Smooth muscle cell (in vitro differentiated cells): ENCODE data around the gene KIAA0586. TPM values are rescaled to one million over a fixed set of nuclear protein-coding genes. Genes with fewer than 3 reads are reported as not detected.
A peak's percentile ranks its signal among the peaks of the same experiment; 100 is the strongest.
"Not testable (repeated sequence)": the region's sequence is repeated elsewhere in the genome, so short reads cannot be mapped to it uniquely, and the experiment has no call there.

ENCODE experiments used
- DNase-seq: peaks from one replicate; lab custom pipeline; 2025; ENCODE audit not compliant: unreplicated experiment; lab: John Stamatoyannopoulos, UW
- H2AFZ ChIP-seq: fragments of 200-600 bp; sonication (generic); 2 replicates; pipeline ENCODE4 v1.6.0; 2016; ENCODE audit warnings: antibody characterized with exemption, low read depth, mild to moderate bottlenecking
- H3F3A ChIP-seq: fragments of 200-600 bp; sonication (generic); 2 replicates; pipeline ENCODE4 v1.6.0; 2017; ENCODE audit warnings: antibody characterized with exemption, low read depth
- H3K27ac ChIP-seq: fragments of 200-600 bp; sonication (generic); 2 replicates; pipeline ENCODE4 v1.5.1; 2016; ENCODE audit warnings: low read depth, mild to moderate bottlenecking
- H3K27me3 ChIP-seq: fragments of 200-600 bp; sonication (generic); 2 replicates; pipeline ENCODE4 v1.6.1; 2016; ENCODE audit warnings: low read depth, mild to moderate bottlenecking
- H3K36me3 ChIP-seq: fragments of 200-600 bp; sonication (generic); 2 replicates; pipeline ENCODE4 v1.5.1; 2016; ENCODE audit warnings: low read depth
- H3K4me1 ChIP-seq: fragments of 200-600 bp; sonication (generic); 2 replicates; pipeline ENCODE4 v1.5.1; 2016; ENCODE audit warnings: low read depth
- H3K4me2 ChIP-seq: fragments of 200-600 bp; sonication (generic); 2 replicates; pipeline ENCODE4 v1.6.0; 2016; ENCODE audit warnings: mild to moderate bottlenecking
- H3K4me3 ChIP-seq: fragments of 200-600 bp; sonication (generic); 2 replicates; pipeline ENCODE4 v1.5.1; 2016; ENCODE audit warnings: mild to moderate bottlenecking
- H3K79me2 ChIP-seq: fragments of 200-600 bp; sonication (generic); 2 replicates; pipeline ENCODE4 v1.6.0; 2016; ENCODE audit warnings: low read depth, mild to moderate bottlenecking
- H3K9ac ChIP-seq: fragments of 200-600 bp; sonication (generic); 2 replicates; pipeline ENCODE4 v1.6.0; 2016; ENCODE audit warnings: low read depth
- H3K9me3 ChIP-seq: fragments of 200-600 bp; sonication (generic); replicated peaks from 2 replicates; pipeline ENCODE4 v1.5.1; 2016; ENCODE audit warnings: low read depth
- H4K20me1 ChIP-seq: fragments of 200-600 bp; sonication (generic); 2 replicates; pipeline ENCODE4 v1.6.0; 2016; ENCODE audit warnings: low read depth
- WGBS: methylation state at CpG from one replicate; pipeline ENCODE4 v1.1.7; 2016; ENCODE audit warnings: low lambda C conversion rate; 5-methylcytosine and 5-hydroxymethylcytosine counted together
- polyA plus RNA-seq: library from polyadenylated mRNA; unstranded; fragments of >200 nt; fragmentation: Nextera tagmentation; extraction: Ambion mirVana; gene quantifications from 2 replicates; pipeline ENCODE4 v1.2.1, GENCODE V29; 2016
- total RNA-seq: library from RNA; depleted of rRNA; stranded (reverse); fragments of >200 nt; gene quantifications from 2 replicates; pipeline ENCODE4 v1.2.3, GENCODE V29; 2014
- TF ChIP-seq, protein P1 (sequence below): fragments of 200-600 bp; sonication (generic); IDR thresholded peaks from 2 replicates; pipeline ENCODE4 v1.5.1; 2017; ENCODE audit warnings: borderline replicate concordance, mild to moderate bottlenecking, antibody characterized with exemption; ENCODE audit not compliant: insufficient read depth, poor library complexity, severe bottlenecking

Gene KIAA0586
- total and polyA plus RNA-seq, 2 experiments from 2014 or later: 6.5 to 20.0 TPM

DNA sequence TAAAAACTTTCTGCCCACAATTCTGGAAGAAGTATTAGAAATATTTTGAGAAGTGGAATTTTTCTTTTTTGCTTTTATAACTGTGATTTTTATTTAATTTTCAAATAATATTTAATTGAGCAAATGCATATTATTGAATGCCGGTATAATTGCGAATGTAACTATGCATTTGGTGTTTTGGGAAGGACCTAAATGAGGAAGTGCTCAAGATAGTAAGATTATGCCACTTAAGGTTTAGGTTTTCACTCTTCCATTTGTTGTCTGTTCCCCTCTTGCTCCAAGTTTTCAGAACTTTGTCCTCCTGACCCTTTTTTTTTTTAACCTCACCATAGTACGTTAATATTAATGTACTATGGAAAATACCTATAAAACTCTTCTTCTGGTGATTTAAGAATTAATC is 85.8 kb downstream of the KIAA0586 start:
- no peaks in the 10 kb centered on the region for H3K36me3 ChIP-seq
- H3K4me3 ChIP-seq: no peak overlapping the region
- no peak overlapping the region for H3K27ac ChIP-seq
- no peak overlapping the region for H3K9ac ChIP-seq
- H3K4me2 ChIP-seq: no peak overlapping the region
- no peaks in the 10 kb centered on the region for H3K9me3 ChIP-seq
- TF ChIP-seq, protein P1, sequence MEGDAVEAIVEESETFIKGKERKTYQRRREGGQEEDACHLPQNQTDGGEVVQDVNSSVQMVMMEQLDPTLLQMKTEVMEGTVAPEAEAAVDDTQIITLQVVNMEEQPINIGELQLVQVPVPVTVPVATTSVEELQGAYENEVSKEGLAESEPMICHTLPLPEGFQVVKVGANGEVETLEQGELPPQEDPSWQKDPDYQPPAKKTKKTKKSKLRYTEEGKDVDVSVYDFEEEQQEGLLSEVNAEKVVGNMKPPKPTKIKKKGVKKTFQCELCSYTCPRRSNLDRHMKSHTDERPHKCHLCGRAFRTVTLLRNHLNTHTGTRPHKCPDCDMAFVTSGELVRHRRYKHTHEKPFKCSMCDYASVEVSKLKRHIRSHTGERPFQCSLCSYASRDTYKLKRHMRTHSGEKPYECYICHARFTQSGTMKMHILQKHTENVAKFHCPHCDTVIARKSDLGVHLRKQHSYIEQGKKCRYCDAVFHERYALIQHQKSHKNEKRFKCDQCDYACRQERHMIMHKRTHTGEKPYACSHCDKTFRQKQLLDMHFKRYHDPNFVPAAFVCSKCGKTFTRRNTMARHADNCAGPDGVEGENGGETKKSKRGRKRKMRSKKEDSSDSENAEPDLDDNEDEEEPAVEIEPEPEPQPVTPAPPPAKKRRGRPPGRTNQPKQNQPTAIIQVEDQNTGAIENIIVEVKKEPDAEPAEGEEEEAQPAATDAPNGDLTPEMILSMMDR: no peak
- H3K27me3 ChIP-seq: no peaks in the 10 kb centered on the region
- H3K4me1 ChIP-seq: no peaks in the 10 kb centered on the region
- no peaks in the 10 kb centered on the region for H3F3A ChIP-seq
- 96% methylated on average over 3 of the region's 3 CpGs for WGBS
- no peaks in the 10 kb centered on the region for H4K20me1 ChIP-seq
- no peaks in the 10 kb centered on the region for H3K79me2 ChIP-seq
- no peak for DNase-seq
- H2AFZ ChIP-seq: no peak overlapping the region

DNA sequence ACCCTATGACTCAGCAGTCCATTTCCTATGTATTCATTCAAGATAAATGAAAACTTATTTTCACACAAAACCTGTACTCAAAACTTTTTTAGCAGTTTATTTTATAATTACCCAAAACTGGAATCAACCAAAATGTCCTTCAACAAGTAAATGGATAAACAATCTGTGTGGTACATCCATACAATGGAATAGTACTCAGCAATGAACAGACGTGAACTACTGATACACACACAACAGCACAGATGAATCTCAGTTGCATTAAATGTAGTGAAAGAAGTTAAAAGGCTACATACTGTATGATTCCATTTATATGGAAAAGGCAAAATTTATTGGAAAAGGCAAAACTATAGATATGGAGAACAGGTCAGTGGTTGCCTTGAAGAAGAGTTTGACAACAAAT is 90.1 kb downstream of the KIAA0586 start:
- Histone ChIP-seq H3K27ac (no peak overlapping the region), H3K36me3 (no peaks in the 10 kb centered on the region), H4K20me1 (no peaks in the 10 kb centered on the region), H3F3A (no peaks in the 10 kb centered on the region), H3K27me3 (no peaks in the 10 kb centered on the region), H3K4me2 (no peak overlapping the region), H2AFZ (no peak overlapping the region), H3K9me3 (no peaks in the 10 kb centered on the region), H3K4me3 (no peak overlapping the region), H3K4me1 (no peaks in the 10 kb centered on the region), H3K9ac (no peak overlapping the region), H3K79me2 (no peaks in the 10 kb centered on the region)
- TF ChIP-seq, protein P1: no peak
- 98% methylated on average over 1 of the region's 1 CpG for WGBS
- DNase-seq: no peak

DNA sequence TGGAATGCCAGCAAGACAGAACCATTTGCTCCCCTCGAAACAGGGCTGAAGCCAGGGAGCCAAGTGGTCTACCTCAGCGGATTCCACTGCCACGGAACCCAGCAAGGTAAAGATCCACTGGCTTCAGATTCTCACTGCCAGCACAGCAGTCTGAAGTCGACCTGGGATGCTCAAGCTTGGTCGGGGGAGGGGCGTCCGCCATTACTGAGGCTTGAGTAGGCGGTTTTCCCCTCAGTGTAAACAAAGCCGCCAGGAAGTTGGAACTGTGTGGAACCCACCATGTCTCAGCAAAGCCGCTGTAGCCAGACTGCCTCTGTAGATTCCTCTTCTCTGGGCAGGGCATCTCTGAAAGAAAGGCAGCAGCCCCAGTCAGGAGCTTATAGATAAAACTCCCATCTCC is 98.2 kb downstream of the KIAA0586 start:
- H3K27me3 ChIP-seq, H3K9ac ChIP-seq, H3K4me3 ChIP-seq, H3K4me1 ChIP-seq, H3K36me3 ChIP-seq, H3K9me3 ChIP-seq, DNase-seq, H4K20me1 ChIP-seq, H3K79me2 ChIP-seq, H3K4me2 ChIP-seq, H3K27ac ChIP-seq, H2AFZ ChIP-seq, H3F3A ChIP-seq: not testable (repeated sequence)
- WGBS: 95% methylated on average over 10 of the region's 10 CpGs

DNA sequence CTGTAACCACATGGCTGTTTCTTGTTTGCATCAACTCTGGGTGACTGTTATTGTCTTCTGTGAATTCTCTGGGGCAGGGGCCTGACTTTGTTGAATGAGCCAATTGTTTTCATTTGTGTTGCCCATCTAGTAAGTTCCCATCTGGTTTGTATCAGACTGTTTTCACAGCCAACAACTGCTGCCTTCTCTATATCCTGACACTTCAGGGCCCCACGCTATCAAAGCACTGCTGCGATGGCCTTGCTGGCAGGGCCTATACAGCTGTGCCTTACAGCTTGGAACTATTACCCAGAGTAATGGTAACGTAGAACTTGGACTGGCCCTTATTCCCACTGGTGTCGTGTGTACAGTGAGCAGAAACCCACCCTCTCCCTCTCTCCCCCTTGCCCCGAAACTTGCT is 105.9 kb downstream of the KIAA0586 start:
- H3K4me3 ChIP-seq: no peak overlapping the region
- H2AFZ ChIP-seq: peak overlapping the region; percentile 86
- peaks cover 19% of the 10 kb centered on the region for H3F3A ChIP-seq
- no peaks in the 10 kb centered on the region for H3K27me3 ChIP-seq
- H3K79me2 ChIP-seq: no peaks in the 10 kb centered on the region
- H3K27ac ChIP-seq: peak overlapping the region; percentile 82
- H3K4me2 ChIP-seq: peak overlapping the region; percentile 38
- no peaks in the 10 kb centered on the region for H4K20me1 ChIP-seq
- 16% methylated on average over 5 of the region's 5 CpGs for WGBS
- no peaks in the 10 kb centered on the region for H3K36me3 ChIP-seq
- peak overlapping the region; percentile 21 for H3K9ac ChIP-seq
- DNase-seq: no peak
- H3K9me3 ChIP-seq: no peaks in the 10 kb centered on the region
- peaks cover 30% of the 10 kb centered on the region for H3K4me1 ChIP-seq
- TF ChIP-seq, protein P1: no peak
